Panc1 (cell line): ENCODE measurements around the gene UGT1A6. TPM values are rescaled to one million over a fixed set of nuclear protein-coding genes. Genes with fewer than 3 reads are reported as not detected.

Source experiments
- ATAC-seq: fragments of 200-7000 bp; cut with Tn5 transposase; 2 replicates; pipeline ENCODE4 v1.9.1; 2020; ENCODE audit warnings: mild to moderate bottlenecking, moderate library complexity
- BruUV-seq: library from RNA; stranded (reverse); fragments of 400-500 nt; replicated peaks from 2 replicates; lab custom pipeline; 2021; lab: Mats Ljungman, UMichigan
- CTCF ChIA-PET: fragments of 300-600 bp; sonication (Branson Sonifier 250); formaldehyde crosslinking; loops from one replicate; lab custom pipeline; 2022; ENCODE audit warnings: antibody characterized with exemption; lab: Charles Lee
- POLR2A ChIA-PET: fragments of 300-600 bp; sonication (Branson Sonifier 250); formaldehyde crosslinking; loops from one replicate; lab custom pipeline; 2022; ENCODE audit warnings: antibody characterized with exemption; lab: Charles Lee
- DNase-seq: peaks from one replicate; pipeline ENCODE4 v3.0.0-alpha.2; 2010; ENCODE audit warnings: low read depth, low spot score
- H3K27ac ChIP-seq: 2 replicates; pipeline ENCODE4 v1.5.1; 2011; ENCODE audit warnings: mild to moderate bottlenecking, low read length, inconsistent platforms
- H3K27me3 ChIP-seq: fragments of 200-500 bp; sonication (Bioruptor generic); 2 replicates; pipeline ENCODE4 v1.6.0; 2014; ENCODE audit warnings: low read length, inconsistent platforms; ENCODE audit not compliant: control insufficient read depth, insufficient read depth
- H3K36me3 ChIP-seq: fragments of 200-500 bp; sonication (Bioruptor generic); 2 replicates; pipeline ENCODE4 v1.5.1; 2014; ENCODE audit warnings: inconsistent platforms, mild to moderate bottlenecking, low read length, moderate library complexity; ENCODE audit not compliant: control insufficient read depth, insufficient read depth
- H3K4me1 ChIP-seq: 2 replicates; pipeline ENCODE4 v1.5.1; 2011; ENCODE audit warnings: inconsistent platforms, mild to moderate bottlenecking, low read length, moderate library complexity; ENCODE audit not compliant: control insufficient read depth, insufficient read depth
- H3K4me3 ChIP-seq, 2 experiments: 2 replicates each; pipeline ENCODE4 v1.5.1; 2011 to 2012; ENCODE audit warnings: low read depth in 2 of 2, low read length in 2 of 2, mild to moderate bottlenecking in 2 of 2, inconsistent platforms in 1 of 2, moderate library complexity in 1 of 2
- H3K9me3 ChIP-seq: fragments of 200-500 bp; sonication (Bioruptor generic); 2 replicates; pipeline ENCODE4 v1.5.1; 2014; ENCODE audit warnings: low read depth, mild to moderate bottlenecking, inconsistent platforms, low read length, moderate library complexity; ENCODE audit not compliant: control insufficient read depth, insufficient read depth
- CTCF ChIP-seq: fragments of 450-650 bp; IDR thresholded peaks from 2 replicates; pipeline ENCODE4 v1.5.1; 2017; ENCODE audit warnings: mild to moderate bottlenecking
- POLR2AphosphoS5 ChIP-seq: IDR thresholded peaks from 2 replicates; pipeline ENCODE4 v1.6.1; 2012; ENCODE audit warnings: mild to moderate bottlenecking, low read depth, low read length, moderate library complexity
- SIN3A ChIP-seq: IDR thresholded peaks from 2 replicates; pipeline ENCODE4 v1.6.1; 2012; ENCODE audit warnings: low read depth, mild to moderate bottlenecking, low read length, moderate library complexity, borderline replicate concordance; ENCODE audit not compliant: insufficient read depth
- TCF7L2 ChIP-seq: IDR thresholded peaks from 2 replicates; pipeline ENCODE4 v1.6.1; 2011; ENCODE audit warnings: mild to moderate bottlenecking, low read depth, low read length, inconsistent platforms
- in situ Hi-C: cut with HindIII; loops from 2 replicates; pipeline ENCODE4 v1.10.0; 2016; ENCODE audit warnings: low sequenced_read_pairs, low pct_unique_long_range_greater_than_20kb
- intact Hi-C: fragments of 100-400 bp; cut with micrococcal nuclease; formaldehyde crosslinking; loops from one replicate; pipeline ENCODE4 v1.10.0; 2022; ENCODE audit not compliant: unreplicated experiment
- total RNA-seq: library from RNA; stranded (reverse); gene quantifications from one replicate; pipeline ENCODE4 v1.2.1, GENCODE V29; 2021; ENCODE audit not compliant: unreplicated experiment
- TF ChIP-seq, protein P1 (sequence below), 2 experiments: IDR thresholded peaks; 2 replicates each; pipeline ENCODE4 v1.6.1; 2011 to 2012; ENCODE audit warnings: low read depth in 2 of 2, control low read depth in 1 of 2, low read length in 1 of 2, mild to moderate bottlenecking in 1 of 2, moderate library complexity in 1 of 2; ENCODE audit not compliant: insufficient read depth in 1 of 2

Gene UGT1A6
- total RNA-seq, 1 experiment from 2014 or later, result not detected

GRCh38 chr2:233706720-233707119 is 14.0 kb downstream of the UGT1A6 start:
- DNase-seq, result no peak
- H3K27ac ChIP-seq, result no peak overlapping the region
- in situ Hi-C loops, result no loop called here

DNA sequence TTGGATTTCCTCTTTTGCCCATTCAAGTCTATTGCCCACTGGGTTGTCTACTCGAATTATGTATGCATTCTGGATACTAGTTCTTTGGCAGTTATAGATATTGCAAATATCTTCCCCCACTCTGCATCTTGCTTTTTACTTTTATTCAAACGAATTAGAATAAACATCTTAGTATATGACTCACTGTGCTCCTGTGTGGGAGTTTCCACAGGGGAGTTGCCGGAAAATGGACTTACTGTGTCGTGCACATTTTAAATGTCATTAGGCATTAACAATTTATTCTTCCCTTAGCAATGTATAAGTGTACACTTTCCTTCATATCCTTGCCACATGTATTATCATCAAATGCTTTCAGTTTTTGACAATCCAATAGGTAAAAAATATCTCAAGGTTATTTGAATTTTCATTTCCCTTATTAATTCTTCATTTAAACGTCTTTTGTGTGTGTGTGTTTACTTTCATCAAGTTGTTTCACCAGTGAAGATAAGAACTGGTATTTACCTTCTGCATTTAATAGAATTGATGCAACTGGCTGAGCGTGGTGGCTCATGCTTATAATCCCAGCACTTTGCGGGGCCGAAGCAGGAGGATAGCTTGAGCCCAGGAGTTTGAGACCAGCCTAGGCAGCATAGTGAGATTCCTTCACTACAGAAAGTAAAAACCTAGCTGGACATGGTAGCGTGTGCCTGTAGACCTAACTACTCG is 15.4 kb downstream of the UGT1A6 start:
- intact Hi-C loops (loop anchor here (5.0 kb wide), 1 partner anchor 221 kb away; no protein-coding TSS in a partner anchor), in situ Hi-C loops (no loop called here)
- DNase-seq (no peak), ATAC-seq (peak; percentile 51; the same call in 1 of the 2 replicates)
- Histone ChIP-seq H3K36me3 (no peaks in the 10 kb centered on the region), H3K4me1 (peaks cover 5% of the 10 kb centered on the region), H3K9me3 (no peaks in the 10 kb centered on the region), H3K27ac (no peak overlapping the region), H3K4me3 (no peak overlapping the region), H3K27me3 (no peaks in the 10 kb centered on the region)
- TF ChIP-seq SIN3A, result no peak
- TF ChIP-seq POLR2AphosphoS5, result no peak
- TF ChIP-seq CTCF, result no peak
- no peak for TF ChIP-seq TCF7L2
- TF ChIP-seq, protein P1, sequence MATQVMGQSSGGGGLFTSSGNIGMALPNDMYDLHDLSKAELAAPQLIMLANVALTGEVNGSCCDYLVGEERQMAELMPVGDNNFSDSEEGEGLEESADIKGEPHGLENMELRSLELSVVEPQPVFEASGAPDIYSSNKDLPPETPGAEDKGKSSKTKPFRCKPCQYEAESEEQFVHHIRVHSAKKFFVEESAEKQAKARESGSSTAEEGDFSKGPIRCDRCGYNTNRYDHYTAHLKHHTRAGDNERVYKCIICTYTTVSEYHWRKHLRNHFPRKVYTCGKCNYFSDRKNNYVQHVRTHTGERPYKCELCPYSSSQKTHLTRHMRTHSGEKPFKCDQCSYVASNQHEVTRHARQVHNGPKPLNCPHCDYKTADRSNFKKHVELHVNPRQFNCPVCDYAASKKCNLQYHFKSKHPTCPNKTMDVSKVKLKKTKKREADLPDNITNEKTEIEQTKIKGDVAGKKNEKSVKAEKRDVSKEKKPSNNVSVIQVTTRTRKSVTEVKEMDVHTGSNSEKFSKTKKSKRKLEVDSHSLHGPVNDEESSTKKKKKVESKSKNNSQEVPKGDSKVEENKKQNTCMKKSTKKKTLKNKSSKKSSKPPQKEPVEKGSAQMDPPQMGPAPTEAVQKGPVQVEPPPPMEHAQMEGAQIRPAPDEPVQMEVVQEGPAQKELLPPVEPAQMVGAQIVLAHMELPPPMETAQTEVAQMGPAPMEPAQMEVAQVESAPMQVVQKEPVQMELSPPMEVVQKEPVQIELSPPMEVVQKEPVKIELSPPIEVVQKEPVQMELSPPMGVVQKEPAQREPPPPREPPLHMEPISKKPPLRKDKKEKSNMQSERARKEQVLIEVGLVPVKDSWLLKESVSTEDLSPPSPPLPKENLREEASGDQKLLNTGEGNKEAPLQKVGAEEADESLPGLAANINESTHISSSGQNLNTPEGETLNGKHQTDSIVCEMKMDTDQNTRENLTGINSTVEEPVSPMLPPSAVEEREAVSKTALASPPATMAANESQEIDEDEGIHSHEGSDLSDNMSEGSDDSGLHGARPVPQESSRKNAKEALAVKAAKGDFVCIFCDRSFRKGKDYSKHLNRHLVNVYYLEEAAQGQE (IDR thresholded peaks at IDR 0.05; ENCODE audit: insufficient read depth in 1 of 2, low read depth in 2 of 2, low read length in 1 of 2), result no peak
- CTCF ChIA-PET, result no interaction called here
- no TSS peak for BruUV-seq
- POLR2A ChIA-PET, result no interaction called here

More at GRCh38 chr2:233706720-233707119, 14.0 kb downstream of the UGT1A6 start:
- H3K36me3 ChIP-seq, result no peaks in the 10 kb centered on the region
- ChIA-PET POLR2A (no interaction called here), CTCF (no interaction called here)
- peak; percentile 65 for ATAC-seq
- no peak overlapping the region for H3K4me3 ChIP-seq
- BruUV-seq, result no TSS peak
- no peaks in the 10 kb centered on the region for H3K27me3 ChIP-seq
- intact Hi-C loops, result loop anchor here (5.0 kb wide), 1 partner anchor 219 kb away; no protein-coding TSS in a partner anchor
- no peaks in the 10 kb centered on the region for H3K9me3 ChIP-seq
- TF ChIP-seq TCF7L2 (no peak), SIN3A (no peak), POLR2AphosphoS5 (no peak), CTCF (no peak)
- TF ChIP-seq, protein P1 (IDR thresholded peaks at IDR 0.05; ENCODE audit: insufficient read depth in 1 of 2, low read depth in 2 of 2, low read length in 1 of 2), result no peak
- peaks cover 5% of the 10 kb centered on the region for H3K4me1 ChIP-seq
